IPS-15b (cell line): Measurements from ENCODE around the gene CLIC5.

ENCODE experiments used
- H3K27me3 ChIP-seq: one replicate; pipeline ENCODE4 v1.6.1; 2013; ENCODE audit warnings: low read length; ENCODE audit not compliant: control insufficient read depth, insufficient read depth
- H3K36me3 ChIP-seq: one replicate; pipeline ENCODE4 v1.6.1; 2013; ENCODE audit warnings: low read length; ENCODE audit not compliant: control insufficient read depth, insufficient read depth
- H3K4me1 ChIP-seq: one replicate; pipeline ENCODE4 v1.6.1; 2013; ENCODE audit warnings: mild to moderate bottlenecking, low read length; ENCODE audit not compliant: control insufficient read depth, insufficient read depth
- H3K4me3 ChIP-seq: one replicate; pipeline ENCODE4 v1.5.1; 2013; ENCODE audit warnings: low read depth, low read length
- H3K9ac ChIP-seq: one replicate; pipeline ENCODE4 v1.6.1; 2013; ENCODE audit warnings: low read depth, mild to moderate bottlenecking, low read length
- H3K9me3 ChIP-seq: one replicate; pipeline ENCODE4 v1.6.1; 2013; ENCODE audit warnings: mild to moderate bottlenecking, low read length; ENCODE audit not compliant: control insufficient read depth, insufficient read depth

Gene CLIC5

GRCh38 chr6:46015119-46015968 lies at the start of gene CLIC5:
Gene CLIC5 (minus strand): TSS chr6:46015860. CDS start chr6:46015542, 318 bp downstream.
- H3K36me3 ChIP-seq, result no peaks in the 10 kb centered on the region
- peaks cover 13% of the 10 kb centered on the region for H3K4me1 ChIP-seq
- peak within 1 kb of the TSS; percentile 62 for H3K4me3 ChIP-seq
- H3K27me3 ChIP-seq, result peaks cover 31% of the 10 kb centered on the region
- H3K9me3 ChIP-seq, result no peaks in the 10 kb centered on the region
- H3K9ac ChIP-seq, result no peak within 1 kb of the TSS

- peaks cover 2% of the 10 kb centered on the region for H3K27me3 ChIP-seq
Observed at GRCh38 chr6:46062991-46063390, 47.3 kb upstream of the CLIC5 start.

DNA sequence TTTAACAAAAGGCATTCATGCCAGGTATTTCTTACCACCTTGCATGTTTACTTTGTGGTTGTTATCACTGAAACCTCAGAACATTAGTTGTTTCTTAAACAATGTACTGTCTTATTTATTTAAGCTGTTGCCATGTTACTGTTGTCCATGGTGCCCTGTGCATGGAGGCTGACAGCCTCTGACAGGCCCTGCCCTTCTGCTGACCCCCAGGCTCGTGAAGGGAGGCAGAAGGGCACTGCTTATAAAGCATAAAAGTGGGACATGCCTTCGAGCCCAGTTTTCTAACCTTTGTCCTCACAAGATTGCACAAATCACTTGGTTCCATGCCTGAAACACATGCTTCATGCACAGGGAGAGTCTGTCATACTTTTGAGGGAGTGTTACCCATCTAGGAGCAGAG lies 46.7 kb upstream of the CLIC5 start:
- H3K4me1 ChIP-seq, result no peaks in the 10 kb centered on the region
- H3K9me3 ChIP-seq, result no peaks in the 10 kb centered on the region
- no peak overlapping the region for H3K9ac ChIP-seq
- H3K27me3 ChIP-seq, result peaks cover 2% of the 10 kb centered on the region
- H3K36me3 ChIP-seq, result no peaks in the 10 kb centered on the region
- H3K4me3 ChIP-seq, result no peak overlapping the region

More at GRCh38 chr6:46062991-46063390, 47.3 kb upstream of the CLIC5 start:
- H3K4me1 ChIP-seq, result no peaks in the 10 kb centered on the region
- H3K9me3 ChIP-seq, result no peaks in the 10 kb centered on the region
- H3K4me3 ChIP-seq, result no peak overlapping the region
- no peaks in the 10 kb centered on the region for H3K36me3 ChIP-seq
- H3K9ac ChIP-seq, result no peak overlapping the region

DNA sequence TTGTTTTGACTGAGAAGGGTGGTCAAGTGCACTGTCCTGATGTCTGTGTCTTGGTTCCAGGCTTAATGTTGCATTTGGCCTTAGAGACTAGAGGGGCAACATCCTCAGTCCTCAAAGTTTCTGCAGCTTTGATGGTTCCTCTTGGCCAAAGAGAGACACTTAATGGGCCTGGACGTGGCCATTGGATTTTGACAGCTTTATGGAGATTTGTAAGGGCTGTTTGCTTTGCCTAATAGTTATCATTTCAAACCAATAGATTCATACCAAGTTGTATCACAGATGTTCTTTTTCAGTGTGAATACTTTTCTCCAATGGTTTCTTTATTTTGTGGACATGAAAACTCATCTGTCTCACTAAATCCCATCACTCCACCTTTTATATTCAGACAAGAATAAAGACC lies 45.8 kb upstream of the CLIC5 start:
- H3K36me3 ChIP-seq, result no peaks in the 10 kb centered on the region
- H3K4me1 ChIP-seq, result no peaks in the 10 kb centered on the region
- peaks cover 5% of the 10 kb centered on the region for H3K9me3 ChIP-seq
- peaks cover 2% of the 10 kb centered on the region for H3K27me3 ChIP-seq
- H3K4me3 ChIP-seq, result no peak overlapping the region
- H3K9ac ChIP-seq, result no peak overlapping the region

DNA sequence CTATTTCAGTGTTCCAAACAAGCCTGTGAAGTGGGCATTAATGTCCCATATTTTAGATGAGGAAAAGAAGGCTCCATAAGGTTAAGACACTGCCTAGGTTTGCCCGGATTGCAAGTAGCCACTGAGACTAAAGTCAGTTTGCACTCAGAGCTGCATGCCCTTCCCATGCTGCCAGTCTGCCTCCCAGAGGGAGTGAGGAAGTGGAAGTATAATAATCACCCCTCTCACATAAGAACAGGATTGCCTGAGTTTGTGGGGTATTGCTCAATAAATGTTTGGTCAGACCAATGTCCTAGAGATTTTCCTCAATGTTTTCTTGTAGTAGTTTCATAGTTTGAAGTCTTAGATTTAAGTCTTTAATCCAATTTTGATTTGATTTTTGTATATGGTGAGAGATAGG lies 43.9 kb upstream of the CLIC5 start:
- Histone ChIP-seq H3K9me3 (peaks cover 8% of the 10 kb centered on the region), H3K27me3 (peaks cover 2% of the 10 kb centered on the region), H3K9ac (no peak overlapping the region), H3K36me3 (no peaks in the 10 kb centered on the region), H3K4me3 (no peak overlapping the region), H3K4me1 (no peaks in the 10 kb centered on the region)

- Histone ChIP-seq H3K9ac (no peak overlapping the region), H3K9me3 (peaks cover 8% of the 10 kb centered on the region), H3K4me3 (no peak overlapping the region), H3K36me3 (no peaks in the 10 kb centered on the region), H3K27me3 (peaks cover 2% of the 10 kb centered on the region), H3K4me1 (no peaks in the 10 kb centered on the region)
Observed at GRCh38 chr6:46058951-46059350, 43.3 kb upstream of the CLIC5 start.

DNA sequence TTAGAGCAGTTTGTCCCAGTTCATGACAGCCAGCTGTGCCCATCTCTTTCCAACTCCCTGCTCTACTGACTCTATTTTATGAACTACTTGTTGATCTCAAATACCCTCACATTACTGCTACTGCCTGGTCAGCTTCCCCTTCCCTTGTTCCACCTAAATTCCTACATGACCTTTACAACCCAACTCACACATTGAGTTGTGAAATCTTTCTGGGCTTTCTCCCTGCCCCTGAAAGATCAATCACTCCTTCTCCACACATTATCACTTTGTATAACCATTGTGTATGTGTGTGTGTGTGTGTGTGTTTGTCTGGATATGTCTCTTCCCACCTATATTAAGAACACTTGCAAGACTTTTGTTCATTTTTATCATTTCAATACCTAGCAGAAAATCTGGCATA lies 42.1 kb upstream of the CLIC5 start:
- Histone ChIP-seq H3K36me3 (no peaks in the 10 kb centered on the region), H3K27me3 (no peaks in the 10 kb centered on the region), H3K4me1 (no peaks in the 10 kb centered on the region), H3K9ac (no peak overlapping the region), H3K9me3 (peaks cover 8% of the 10 kb centered on the region), H3K4me3 (no peak overlapping the region)

DNA sequence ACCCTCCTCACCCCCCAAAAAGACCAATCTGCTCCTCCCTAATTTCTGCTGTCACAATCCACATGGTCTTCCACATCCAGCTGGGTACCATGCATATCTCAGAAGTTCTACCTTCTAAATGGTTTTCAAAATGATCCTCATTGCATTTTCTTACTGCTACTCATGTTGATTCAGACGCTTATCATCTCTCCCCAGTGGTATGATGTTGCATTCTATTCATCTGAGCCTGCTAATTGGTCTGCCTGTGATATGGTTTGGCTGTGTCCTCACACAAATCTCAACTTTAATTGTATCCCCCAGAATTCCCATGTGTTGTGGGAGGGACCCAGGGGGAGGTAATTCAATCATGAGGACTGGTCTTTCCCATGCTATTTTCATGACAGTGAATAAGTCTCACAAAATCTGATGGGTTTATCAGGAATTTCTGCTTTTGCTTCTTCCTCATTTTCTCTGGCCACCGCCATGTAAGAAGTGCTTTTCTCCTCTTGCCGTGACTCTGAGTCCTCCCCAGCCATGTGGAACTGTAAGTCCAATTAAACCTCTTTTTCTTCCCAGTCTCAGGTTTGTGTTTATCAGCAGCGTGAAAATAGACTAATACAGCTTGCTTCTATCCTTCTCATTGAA lies 41.4 kb upstream of the CLIC5 start:
- Histone ChIP-seq H3K27me3 (no peaks in the 10 kb centered on the region), H3K9ac (no peak overlapping the region), H3K4me3 (no peak overlapping the region), H3K36me3 (no peaks in the 10 kb centered on the region), H3K4me1 (no peaks in the 10 kb centered on the region), H3K9me3 (peaks cover 8% of the 10 kb centered on the region)

DNA sequence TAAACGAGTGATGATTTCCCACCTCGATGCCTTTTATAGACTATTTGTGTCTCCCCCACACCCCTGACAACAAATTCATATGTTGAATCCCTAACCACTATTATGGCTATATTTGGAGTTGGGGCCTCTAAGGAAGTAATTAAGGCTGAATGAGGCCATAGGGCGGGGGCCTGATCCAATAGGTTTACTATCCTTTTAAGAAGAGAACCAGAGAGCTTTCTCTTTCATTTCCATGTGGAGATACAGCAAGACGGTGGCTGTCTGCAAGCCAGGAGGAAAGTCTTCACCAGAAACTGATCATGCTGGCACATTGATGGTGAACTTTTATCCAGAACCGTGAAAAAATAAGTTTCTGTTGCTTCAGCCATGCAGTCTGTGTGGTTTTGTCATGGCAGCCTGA lies 38.9 kb upstream of the CLIC5 start:
- Histone ChIP-seq H3K27me3 (no peaks in the 10 kb centered on the region), H3K4me3 (no peak overlapping the region), H3K36me3 (no peaks in the 10 kb centered on the region), H3K4me1 (no peaks in the 10 kb centered on the region), H3K9me3 (peaks cover 8% of the 10 kb centered on the region), H3K9ac (no peak overlapping the region)

GRCh38 chr6:46053039-46053933 lies 37.6 kb upstream of the CLIC5 start:
- Histone ChIP-seq H3K4me1 (peaks cover 6% of the 10 kb centered on the region), H3K27me3 (no peaks in the 10 kb centered on the region), H3K9me3 (peaks cover 8% of the 10 kb centered on the region), H3K9ac (no peak overlapping the region), H3K36me3 (no peaks in the 10 kb centered on the region), H3K4me3 (no peak overlapping the region)

DNA sequence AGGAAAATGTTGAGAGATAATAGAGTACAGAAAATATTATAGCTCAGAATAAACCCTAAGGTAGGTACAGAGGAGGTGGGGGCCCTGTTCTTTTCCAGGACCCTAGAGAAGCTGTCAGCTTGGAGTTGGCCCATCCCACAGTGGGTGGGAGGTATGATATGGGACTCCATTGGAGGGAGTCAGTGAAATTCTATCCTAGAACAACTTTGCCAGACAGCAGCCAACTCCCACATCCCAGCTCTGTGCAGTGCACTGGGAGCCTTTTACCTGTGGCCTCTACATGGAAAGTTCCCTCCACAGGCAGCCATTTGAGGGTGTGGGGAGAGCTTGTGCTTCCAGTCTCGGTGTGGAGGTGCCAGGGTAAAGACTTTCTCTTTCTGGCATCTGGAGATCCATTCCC lies 36.8 kb upstream of the CLIC5 start:
- Histone ChIP-seq H3K4me3 (no peak overlapping the region), H3K9ac (no peak overlapping the region), H3K27me3 (no peaks in the 10 kb centered on the region), H3K4me1 (peaks cover 6% of the 10 kb centered on the region), H3K9me3 (peaks cover 8% of the 10 kb centered on the region), H3K36me3 (no peaks in the 10 kb centered on the region)
